ENCODE results near the gene THSD4.

THSD4 gene

DNA sequence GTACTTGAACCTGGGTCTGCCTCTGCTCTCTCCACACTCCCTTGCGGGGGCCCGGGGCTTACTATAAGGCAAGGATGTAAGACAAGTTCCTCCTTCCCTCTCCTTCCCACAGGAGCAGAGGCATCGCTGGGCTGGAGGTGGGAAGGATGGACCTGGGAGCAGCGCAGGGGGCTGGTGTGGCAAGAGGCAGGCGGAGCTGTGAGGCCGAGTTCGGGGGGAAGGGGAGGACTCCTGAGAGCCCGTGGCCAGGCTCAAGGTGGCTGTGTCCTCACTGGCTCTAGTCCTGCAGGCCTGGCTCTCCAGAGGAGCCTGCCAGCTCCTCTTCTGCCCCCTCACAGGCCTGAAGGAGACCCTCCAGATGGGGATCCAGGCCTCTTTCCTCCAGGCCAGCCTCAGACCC is 694.1 kb downstream of the THSD4 start:
- no peak overlapping the region for H3K4me3 ChIP-seq (ENCODE audit: control insufficient read depth, low read depth, low read length)
- TF ChIP-seq, protein P1, sequence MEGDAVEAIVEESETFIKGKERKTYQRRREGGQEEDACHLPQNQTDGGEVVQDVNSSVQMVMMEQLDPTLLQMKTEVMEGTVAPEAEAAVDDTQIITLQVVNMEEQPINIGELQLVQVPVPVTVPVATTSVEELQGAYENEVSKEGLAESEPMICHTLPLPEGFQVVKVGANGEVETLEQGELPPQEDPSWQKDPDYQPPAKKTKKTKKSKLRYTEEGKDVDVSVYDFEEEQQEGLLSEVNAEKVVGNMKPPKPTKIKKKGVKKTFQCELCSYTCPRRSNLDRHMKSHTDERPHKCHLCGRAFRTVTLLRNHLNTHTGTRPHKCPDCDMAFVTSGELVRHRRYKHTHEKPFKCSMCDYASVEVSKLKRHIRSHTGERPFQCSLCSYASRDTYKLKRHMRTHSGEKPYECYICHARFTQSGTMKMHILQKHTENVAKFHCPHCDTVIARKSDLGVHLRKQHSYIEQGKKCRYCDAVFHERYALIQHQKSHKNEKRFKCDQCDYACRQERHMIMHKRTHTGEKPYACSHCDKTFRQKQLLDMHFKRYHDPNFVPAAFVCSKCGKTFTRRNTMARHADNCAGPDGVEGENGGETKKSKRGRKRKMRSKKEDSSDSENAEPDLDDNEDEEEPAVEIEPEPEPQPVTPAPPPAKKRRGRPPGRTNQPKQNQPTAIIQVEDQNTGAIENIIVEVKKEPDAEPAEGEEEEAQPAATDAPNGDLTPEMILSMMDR (conservative IDR thresholded peaks at IDR 0.05; ENCODE audit: control insufficient read depth, insufficient read depth, low read depth, low read length), result no peak
- no peak for DNase-seq (ENCODE audit: low read depth)

DNA sequence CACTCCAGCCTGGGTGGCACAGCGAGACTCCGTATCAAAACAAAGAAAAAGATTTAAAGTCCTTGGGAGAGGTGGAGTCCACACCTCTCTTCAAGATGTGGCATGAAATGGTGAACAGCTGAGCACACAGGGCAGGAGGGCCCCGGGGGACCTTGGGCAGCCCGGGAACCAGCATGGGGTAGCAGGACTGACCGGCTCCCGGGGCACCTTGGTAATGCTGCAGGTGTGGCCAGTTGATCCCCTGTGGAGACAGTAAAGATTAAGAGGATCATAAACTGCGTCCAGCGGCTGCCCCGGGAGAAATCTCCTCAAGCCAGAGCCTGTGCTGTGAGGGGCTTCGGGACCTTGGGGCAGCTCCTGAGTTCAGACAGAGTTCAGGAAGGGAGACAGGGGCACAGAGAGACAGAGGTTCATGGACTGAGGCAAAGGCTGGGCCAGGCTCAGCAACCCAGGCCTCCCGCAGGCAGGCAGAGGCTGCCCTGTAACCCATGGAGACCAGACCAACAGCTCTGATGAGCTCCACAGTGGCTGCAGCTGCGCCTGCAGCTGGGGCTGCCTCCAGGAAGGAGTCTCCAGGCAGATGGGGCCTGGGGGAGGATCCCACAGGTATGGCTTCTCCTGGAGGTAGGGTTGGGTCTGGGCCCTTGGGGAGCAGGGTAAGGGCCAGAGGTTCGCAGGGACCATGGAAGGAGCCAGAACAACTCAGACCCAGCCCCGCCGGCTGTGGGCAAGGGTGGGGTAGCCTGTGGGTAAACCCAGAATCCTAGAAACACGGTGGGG is 695.2 kb downstream of the THSD4 start, which contains the start of gene NR2E3:
TSS of gene NR2E3 (plus strand) at position 299 of the 780 bp plus-strand sequence. CDS start at position 489, 190 bp downstream.
- TF ChIP-seq, protein P1 (conservative IDR thresholded peaks at IDR 0.05; ENCODE audit: control insufficient read depth, insufficient read depth, low read depth, low read length), result no peak
- no peak for DNase-seq (ENCODE audit: low read depth)

DNA sequence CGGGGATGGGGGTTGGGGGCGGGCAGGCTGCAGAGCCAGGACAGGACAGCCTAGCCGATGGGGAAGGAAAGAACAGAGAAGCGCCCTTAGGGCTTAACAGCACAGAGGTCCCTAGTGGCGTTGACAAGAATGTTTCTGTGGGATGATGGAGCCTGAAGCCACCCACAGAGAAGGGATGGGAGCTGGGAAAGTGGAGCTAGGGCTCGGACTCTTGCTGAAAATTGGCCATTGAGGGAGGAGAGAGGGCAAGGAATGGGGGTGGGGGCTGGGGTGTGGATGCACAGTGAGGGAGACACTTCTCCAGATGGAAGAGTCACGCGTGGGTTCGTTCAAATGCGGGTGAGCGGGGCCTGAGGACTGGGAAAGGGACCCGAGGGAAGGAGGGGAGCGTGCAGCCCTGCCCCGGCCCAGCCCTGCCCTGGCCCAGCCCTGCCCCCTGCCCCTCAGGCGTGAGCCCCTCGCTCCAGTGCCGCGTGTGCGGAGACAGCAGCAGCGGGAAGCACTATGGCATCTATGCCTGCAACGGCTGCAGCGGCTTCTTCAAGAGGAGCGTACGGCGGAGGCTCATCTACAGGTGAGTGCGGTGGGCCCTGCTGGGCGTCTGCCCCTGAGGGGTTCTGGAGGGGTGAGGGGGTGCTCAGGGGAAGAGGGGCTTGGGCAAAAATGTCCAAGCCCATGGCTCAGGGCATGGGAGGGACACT is 695.9 kb downstream of the THSD4 start:
- TF ChIP-seq, protein P1 (conservative IDR thresholded peaks at IDR 0.05; ENCODE audit: control insufficient read depth, insufficient read depth, low read depth, low read length), result no peak

More for the DNA sequence above, 695.2 kb downstream of the THSD4 start, which contains the start of gene NR2E3:
- H3K4me3 ChIP-seq (ENCODE audit: control insufficient read depth, low read depth, low read length), result no peak within 1 kb of the TSS

DNA sequence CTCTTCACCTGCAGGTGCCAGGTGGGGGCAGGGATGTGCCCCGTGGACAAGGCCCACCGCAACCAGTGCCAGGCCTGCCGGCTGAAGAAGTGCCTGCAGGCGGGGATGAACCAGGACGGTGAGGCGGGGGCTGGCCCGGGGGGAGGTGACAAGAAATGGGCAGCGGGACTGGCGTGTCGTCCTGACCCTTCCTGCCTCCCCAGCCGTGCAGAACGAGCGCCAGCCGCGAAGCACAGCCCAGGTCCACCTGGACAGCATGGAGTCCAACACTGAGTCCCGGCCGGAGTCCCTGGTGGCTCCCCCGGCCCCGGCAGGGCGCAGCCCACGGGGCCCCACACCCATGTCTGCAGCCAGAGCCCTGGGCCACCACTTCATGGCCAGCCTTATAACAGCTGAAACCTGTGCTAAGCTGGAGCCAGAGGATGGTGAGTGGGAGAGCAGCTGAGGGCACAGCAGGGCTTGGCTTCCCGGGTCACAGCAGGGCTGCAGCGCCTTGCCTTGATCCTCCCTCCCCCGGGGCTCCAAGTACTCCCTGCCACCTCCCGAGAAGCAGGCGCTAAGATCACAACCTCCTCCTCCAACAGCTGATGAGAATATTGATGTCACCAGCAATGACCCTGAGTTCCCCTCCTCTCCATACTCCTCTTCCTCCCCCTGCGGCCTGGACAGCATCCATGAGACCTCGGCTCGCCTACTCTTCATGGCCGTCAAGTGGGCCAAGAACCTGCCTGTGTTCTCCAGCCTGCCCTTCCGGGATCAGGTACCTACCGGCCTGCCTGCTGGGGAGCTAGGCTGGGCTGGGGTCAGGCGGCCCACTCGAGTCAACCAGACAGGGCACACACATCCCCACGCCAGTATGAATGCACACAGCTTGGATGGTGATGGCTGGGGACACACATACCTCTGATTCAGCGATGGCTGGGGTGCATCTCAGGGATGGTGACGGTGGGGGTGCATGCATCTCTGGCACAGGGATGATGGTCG is 696.8 kb downstream of the THSD4 start:
- DNase-seq (ENCODE audit: low read depth), result no peak
- TF ChIP-seq, protein P1 (conservative IDR thresholded peaks at IDR 0.05; ENCODE audit: control insufficient read depth, insufficient read depth, low read depth, low read length), result no peak
- H3K4me3 ChIP-seq (ENCODE audit: control insufficient read depth, low read depth, low read length), result no peak overlapping the region

More for the DNA sequence above, 695.9 kb downstream of the THSD4 start:
- no peak overlapping the region for H3K4me3 ChIP-seq (ENCODE audit: control insufficient read depth, low read depth, low read length)
- no peak for DNase-seq (ENCODE audit: low read depth)

DNA sequence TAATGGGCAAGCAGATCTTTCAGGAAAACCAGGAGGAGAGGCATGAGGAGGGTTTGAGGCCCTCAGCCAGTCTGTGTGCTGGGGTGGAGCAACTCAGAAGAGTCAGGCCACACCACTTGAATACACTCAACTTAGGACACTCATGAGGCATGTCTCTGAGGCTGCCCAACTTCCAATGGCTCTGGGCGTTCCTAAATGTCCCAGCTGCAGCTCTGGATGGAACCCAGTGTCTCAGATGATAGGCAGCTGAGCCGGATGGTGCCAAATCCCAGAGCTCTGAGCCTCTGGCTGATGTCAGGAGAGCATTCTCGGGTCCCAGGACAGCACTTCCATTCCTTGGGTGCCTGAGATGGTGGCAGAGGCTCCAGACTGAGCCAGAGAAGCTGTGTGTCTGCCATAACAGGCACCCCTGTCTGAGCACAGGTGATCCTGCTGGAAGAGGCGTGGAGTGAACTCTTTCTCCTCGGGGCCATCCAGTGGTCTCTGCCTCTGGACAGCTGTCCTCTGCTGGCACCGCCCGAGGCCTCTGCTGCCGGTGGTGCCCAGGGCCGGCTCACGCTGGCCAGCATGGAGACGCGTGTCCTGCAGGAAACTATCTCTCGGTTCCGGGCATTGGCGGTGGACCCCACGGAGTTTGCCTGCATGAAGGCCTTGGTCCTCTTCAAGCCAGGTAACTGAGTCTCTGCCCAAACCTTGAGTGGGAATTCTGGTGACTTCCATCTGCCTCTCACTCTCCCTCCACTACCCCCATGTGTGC is 697.9 kb downstream of the THSD4 start:
- DNase-seq (ENCODE audit: low read depth), result no peak
- TF ChIP-seq, protein P1 (conservative IDR thresholded peaks at IDR 0.05; ENCODE audit: control insufficient read depth, insufficient read depth, low read depth, low read length), result no peak
- no peak overlapping the region for H3K4me3 ChIP-seq (ENCODE audit: control insufficient read depth, low read depth, low read length)
